ENCODE measurements around the gene VDAC2.

The VDAC2 gene, protein sequence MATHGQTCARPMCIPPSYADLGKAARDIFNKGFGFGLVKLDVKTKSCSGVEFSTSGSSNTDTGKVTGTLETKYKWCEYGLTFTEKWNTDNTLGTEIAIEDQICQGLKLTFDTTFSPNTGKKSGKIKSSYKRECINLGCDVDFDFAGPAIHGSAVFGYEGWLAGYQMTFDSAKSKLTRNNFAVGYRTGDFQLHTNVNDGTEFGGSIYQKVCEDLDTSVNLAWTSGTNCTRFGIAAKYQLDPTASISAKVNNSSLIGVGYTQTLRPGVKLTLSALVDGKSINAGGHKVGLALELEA

DNA sequence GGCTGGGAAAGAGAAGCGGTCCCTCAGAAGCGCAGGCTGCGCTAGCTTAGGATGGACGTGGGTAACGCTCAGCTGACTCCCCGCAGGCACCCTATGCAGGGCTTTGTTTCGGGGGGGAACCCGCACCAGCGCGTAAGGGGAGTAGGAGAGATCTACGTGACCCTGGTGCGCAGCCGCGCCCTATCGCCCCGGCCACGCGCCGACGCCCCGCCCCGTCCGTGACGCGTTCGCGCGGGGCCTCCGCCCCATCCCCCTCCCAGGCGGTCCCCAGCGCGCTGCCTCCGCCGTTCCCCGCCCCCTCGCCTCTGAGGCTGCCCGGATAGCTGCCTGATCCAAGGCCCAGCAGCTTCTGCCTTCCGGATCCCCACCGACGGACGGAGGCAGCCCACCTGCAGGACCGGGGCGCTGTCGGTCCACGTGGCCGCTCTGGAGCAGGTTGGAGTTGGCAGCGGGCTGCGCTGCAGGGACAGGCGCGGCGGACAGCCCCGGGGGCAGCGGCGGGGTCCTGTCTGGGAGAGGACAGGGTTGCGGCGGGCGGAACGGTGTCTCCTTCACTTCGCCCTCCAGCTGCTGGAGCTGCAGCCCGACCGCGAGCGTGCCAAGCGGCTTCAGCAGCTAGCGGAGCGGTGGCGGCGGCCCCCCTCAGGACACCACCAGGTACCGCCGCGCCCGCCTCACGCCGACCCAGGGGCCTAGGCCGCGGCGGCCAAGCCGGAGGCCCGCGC, at the start of gene VDAC2:
Gene VDAC2 (plus strand): TSS at position 515 of the 725 bp plus-strand sequence. CDS start 363 bp downstream, outside the sequence.
- peak; percentile 89 to 93 for DNase-seq (ENCODE audit: low read depth in 2 of 2)
- TF ChIP-seq, protein P1, sequence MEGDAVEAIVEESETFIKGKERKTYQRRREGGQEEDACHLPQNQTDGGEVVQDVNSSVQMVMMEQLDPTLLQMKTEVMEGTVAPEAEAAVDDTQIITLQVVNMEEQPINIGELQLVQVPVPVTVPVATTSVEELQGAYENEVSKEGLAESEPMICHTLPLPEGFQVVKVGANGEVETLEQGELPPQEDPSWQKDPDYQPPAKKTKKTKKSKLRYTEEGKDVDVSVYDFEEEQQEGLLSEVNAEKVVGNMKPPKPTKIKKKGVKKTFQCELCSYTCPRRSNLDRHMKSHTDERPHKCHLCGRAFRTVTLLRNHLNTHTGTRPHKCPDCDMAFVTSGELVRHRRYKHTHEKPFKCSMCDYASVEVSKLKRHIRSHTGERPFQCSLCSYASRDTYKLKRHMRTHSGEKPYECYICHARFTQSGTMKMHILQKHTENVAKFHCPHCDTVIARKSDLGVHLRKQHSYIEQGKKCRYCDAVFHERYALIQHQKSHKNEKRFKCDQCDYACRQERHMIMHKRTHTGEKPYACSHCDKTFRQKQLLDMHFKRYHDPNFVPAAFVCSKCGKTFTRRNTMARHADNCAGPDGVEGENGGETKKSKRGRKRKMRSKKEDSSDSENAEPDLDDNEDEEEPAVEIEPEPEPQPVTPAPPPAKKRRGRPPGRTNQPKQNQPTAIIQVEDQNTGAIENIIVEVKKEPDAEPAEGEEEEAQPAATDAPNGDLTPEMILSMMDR (IDR thresholded peaks at IDR 0.05; ENCODE audit: low read depth, low read length), result no peak
- H3K4me3 ChIP-seq (replicated peaks in 1 of 2; ENCODE audit: low read depth in 2 of 2, low read length in 2 of 2), result peak within 1 kb of the TSS; percentile 90 to 91

DNA sequence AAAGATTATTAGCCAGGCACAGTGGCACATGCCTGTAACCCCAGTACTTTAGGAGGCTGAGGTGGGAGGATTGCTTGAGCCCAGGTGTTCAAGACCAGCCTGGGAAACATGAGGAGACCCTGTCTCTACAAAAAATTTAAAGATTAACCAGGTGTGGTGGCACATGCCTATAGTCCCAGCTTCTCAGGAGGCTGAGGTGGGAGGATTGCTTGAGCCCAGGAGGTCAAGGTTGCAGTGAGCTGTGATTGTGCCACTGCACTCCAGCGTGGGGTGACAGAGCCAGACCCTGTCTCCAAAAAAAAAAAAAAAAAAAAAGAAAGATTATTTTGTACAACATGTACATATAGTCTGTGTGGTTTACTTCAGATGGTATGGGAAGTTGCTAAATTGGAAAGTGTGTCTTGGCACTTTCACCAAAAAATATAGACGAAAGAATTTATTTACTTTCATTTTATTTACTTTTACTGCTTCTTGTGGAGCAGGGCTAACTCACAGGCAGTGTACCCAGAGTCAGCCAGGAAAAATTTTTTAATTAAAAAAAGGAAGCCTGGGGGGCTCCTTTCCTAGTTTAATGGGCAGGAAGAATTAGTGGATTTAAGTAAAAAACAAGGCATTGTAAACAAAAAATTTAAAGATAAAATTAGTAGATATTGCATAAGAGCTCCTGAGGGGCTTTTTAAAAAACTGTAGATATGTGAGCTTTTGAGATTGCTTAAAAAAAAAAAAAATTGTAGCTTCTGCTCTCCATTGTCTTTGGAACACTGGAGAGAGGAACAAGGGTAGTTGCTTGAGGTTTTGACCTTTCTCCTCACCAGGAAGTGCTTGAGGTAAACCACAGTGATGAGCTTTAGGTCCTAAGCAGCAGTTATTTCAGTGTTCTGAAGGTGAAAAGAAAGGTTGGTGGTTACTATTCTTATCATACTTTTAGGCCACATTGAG, 44.6 kb upstream of the VDAC2 start:
- no peak overlapping the region for H3K4me3 ChIP-seq (replicated peaks in 1 of 2; ENCODE audit: low read depth in 2 of 2, low read length in 2 of 2)
- peak; percentile 18 to 42 for DNase-seq (ENCODE audit: low read depth in 2 of 2)
- TF ChIP-seq, protein P1 (IDR thresholded peaks at IDR 0.05; ENCODE audit: low read depth, low read length), result no peak

DNA sequence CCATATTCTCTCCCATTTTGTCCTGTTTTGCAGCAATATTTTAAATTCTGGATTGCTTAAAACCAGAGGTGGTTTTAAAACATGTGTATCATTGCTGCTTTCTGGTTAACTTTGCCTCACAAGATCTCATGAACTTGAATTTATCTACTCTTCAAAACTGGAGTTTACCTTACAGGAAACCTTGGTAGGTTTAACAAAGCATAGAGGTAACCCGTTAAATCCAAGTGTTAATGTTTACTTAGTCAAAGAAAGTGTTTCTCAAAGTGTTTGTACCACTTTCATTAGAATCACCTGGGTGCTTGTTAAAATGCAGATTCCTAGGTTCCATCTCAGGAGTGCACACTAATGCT, 44.0 kb upstream of the VDAC2 start:
- TF ChIP-seq, protein P1 (IDR thresholded peaks at IDR 0.05; ENCODE audit: low read depth, low read length), result no peak
- H3K4me3 ChIP-seq (replicated peaks in 1 of 2; ENCODE audit: low read depth in 2 of 2, low read length in 2 of 2), result no peak overlapping the region

DNA sequence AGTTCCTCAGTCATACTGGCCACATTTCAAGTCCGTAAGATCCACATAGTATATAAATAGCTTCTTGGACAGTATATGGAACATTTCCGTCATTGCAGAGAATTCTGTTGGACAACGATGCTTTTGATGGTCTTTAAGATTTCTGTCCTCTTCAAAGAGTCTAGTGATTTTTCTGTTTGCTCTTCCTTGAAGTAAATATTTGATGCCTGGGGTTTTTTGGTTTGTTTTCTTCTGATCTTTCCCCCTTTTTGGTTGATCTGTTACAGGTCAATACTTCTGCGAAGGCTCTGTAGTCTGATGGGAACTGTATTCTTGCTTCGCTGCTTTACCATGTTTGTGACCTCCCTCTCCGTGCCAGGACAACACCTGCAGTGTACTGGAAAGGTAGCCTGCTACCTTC, 42.3 kb upstream of the VDAC2 start:
- DNase-seq (ENCODE audit: low read depth in 2 of 2), result no peak
- TF ChIP-seq, protein P1 (IDR thresholded peaks at IDR 0.05; ENCODE audit: low read depth, low read length), result no peak
- H3K4me3 ChIP-seq (replicated peaks in 1 of 2; ENCODE audit: low read depth in 2 of 2, low read length in 2 of 2), result no peak overlapping the region

More for the DNA sequence above, 44.0 kb upstream of the VDAC2 start:
- DNase-seq (ENCODE audit: low read depth in 2 of 2), result no peak

DNA sequence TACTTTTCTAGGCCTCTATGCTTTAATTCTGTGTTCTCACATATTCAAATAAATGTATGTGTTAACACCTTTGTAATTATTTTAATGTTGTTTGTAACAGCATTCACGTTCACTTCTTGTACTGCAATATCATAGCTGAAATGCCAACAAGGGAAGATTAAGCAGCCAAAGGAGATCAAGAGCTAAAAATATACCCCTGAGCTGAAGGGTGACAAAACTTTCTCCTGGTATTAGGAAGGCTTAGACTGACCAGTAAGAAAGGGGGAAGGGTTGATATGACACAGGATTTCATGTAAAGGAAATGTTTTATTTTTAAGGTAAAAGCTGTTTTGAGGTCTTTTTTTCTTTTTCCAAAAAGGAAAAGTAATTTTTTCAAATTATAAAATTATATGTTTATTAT, 40.4 kb upstream of the VDAC2 start:
- TF ChIP-seq, protein P1 (IDR thresholded peaks at IDR 0.05; ENCODE audit: low read depth, low read length), result no peak
- DNase-seq (ENCODE audit: low read depth in 2 of 2), result no peak
- no peak overlapping the region for H3K4me3 ChIP-seq (replicated peaks in 1 of 2; ENCODE audit: low read depth in 2 of 2, low read length in 2 of 2)

DNA sequence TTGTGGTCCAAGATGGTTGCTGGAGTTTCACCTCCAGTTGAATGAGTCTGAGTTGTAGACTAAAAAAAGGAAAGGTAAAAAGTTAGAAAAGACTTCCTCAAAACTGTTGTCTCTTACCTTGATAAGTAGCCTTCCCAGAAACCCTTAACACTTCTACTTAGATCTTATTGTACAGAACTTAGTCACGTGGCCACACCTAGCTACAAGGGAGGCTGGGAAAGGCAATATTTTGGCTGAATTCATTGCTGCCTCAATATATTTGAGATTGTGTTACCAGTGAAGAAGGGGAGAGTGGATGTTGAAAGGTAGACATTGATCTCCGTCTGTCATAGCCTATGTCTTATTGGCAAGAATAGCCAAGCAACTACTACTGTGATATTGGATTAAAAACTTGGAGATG, 35.5 kb upstream of the VDAC2 start:
- H3K4me3 ChIP-seq (replicated peaks in 1 of 2; ENCODE audit: low read depth in 2 of 2, low read length in 2 of 2), result no peak overlapping the region
- no peak for DNase-seq (ENCODE audit: low read depth in 2 of 2)
- TF ChIP-seq, protein P1 (IDR thresholded peaks at IDR 0.05; ENCODE audit: low read depth, low read length), result no peak
